ENCODE data around the gene BIRC2. TPM values are rescaled to one million over a fixed set of nuclear protein-coding genes. Genes with fewer than 3 reads are reported as not detected.
"Not testable (repeated sequence)": the region's sequence is repeated elsewhere in the genome, so short reads cannot be mapped to it uniquely, and the experiment has no call there.

BIRC2 gene
- polyA plus RNA-seq (ENCODE audit: insufficient read length), result 39.9 TPM

DNA sequence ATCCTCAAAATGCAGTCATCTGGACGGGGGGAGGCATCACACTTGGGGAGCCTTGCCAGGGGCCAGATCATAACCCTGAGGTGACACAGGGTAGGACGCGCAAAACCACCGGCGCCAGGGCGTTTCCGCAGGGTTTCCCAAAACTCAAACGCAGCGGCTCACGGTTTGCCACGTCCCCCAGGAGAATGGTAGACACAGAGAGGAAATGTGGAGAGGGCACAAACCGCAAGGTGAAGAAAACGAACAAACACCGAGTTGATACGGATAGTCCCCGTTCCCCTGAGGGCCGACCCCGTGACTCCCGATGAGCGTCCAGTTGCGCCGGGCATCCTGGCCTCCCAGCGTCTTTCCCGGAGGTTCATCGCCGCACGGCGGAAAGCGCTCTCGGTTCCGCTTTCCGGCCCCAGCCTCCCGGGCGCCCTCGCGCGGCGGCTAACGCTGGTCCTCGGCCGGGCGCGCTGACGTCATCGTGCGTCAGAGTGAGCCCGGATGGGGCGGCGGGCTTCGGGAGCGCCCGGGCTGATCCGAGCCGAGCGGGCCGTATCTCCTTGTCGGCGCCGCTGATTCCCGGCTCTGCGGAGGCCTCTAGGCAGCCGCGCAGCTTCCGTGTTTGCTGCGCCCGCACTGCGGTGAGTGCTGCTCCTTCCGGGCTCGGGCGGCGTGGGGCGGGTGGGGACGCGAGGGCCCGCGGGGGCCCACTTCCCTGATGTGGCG is at the start of gene BIRC2:
TSS of gene BIRC2 (plus strand) at position 467 of the 714 bp plus-strand sequence. CDS start 2,641 bp downstream, outside the sequence.
- DNase-seq, result peak; percentile 98

DNA sequence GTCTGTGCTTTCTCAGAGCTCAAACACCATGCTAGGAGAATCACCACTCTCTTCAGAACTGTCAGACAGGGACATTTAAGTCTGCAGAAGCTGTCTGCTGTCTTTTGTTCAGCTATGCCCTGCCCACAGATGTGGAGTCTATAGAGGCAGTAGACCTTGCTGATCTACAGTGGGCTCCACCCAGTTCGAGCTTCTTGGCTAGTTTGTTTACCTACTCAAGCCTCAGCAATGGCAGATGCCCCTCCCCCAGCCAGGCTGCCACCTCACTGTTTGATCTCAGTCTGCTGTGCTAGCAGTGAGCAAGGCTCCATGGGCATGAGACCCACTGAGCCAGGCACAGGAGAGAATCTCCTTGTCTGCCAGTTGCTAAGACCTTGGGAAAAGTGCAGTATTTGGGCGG is 46.2 kb upstream of the BIRC2 start:
- DNase-seq, result not testable (repeated sequence)

DNA sequence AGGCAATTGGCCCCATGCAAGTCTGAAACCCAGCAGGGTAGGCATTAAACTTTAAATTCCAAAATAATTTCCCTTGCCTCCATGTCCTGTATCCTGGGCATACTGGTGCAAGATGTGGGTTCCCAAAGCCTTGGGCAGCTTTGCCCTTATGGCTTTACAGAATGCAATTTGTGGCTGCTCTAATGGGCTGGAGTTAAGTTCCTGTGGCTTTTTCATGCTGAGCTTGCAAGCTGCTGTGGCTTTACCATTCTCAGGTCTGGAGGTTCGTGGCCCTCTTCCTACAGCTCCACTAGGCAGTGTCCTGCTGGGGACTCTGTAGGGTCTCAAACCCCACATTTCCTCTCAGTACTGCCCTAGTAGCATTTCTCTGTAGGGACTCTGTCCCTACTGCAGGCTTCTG is 44.8 kb upstream of the BIRC2 start:
- DNase-seq, result no peak

DNA sequence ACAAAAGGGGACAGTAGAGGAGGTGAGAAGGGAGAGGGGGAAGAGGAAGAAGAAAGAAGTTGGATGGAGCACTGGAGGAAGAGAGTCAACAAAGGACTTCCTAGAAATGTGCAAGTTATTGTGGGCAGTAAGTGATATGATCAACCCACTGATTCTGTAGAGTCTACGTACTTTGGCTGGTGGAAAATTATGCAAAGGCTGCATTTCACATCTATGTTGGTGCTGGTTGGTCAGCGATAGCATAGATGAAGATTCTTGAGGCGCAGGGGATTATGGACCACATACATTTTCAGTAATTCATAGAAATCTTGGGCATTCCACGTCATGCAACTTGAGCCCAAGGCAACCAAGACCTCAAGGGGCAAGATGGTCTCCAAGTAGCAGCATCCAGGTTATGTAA is 42.3 kb upstream of the BIRC2 start:
- DNase-seq, result no peak

DNA sequence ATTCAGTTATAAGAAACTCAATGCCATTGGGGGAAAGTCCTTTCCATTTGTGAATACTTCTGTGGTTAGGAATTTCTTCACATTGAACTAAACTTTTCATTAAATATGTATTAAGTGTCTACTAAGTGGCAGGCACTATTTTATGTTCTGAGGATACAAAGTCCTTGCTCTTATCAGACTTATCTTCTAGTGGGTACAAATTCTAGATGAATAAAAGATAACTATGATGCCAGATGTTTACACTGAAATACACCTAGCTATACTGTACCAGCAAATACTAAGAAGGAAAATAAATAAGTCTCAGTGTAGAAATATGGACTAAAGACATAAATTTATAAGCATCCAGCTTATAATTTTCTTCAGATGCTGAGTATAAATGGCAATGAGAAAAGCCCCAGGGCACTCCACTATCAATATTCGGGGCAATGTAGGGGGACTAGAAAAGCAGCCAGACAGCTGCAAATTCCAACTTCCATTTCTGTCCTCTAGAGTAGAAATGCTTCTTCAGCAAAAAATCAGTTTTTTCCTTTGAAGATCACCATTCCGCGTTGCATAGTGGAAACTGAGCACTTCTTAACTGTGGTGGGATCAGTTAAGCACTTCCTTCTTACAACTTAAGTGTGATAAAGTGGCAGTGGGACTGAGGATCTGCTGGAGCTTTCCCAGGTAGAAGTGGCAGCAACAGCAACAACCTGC is 41.5 kb upstream of the BIRC2 start:
- no peak for DNase-seq

DNA sequence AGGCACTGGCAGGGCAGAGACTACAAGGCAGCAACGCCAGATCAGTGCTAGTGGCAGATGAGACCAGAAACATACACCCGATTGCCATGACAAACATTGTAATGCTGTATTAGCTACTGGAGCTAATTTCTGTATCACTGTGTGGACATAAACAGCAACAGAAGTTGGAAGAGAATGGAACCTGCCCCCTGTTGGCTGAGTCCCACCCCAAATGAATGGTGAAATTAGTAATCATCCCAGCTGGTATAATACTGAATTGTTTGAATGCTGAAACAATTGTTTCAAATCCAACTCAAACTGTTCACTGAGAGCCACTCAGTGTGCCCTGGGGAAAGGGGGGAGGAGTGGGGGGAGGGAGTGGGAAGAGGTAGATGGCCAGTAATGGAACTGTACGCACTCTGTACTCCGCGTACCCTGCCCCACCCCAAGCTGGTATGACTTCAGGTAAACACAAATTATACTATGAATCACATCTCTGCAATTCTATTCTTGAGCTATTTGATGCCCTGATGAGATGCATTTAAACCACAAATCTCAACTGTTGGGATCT is 40.9 kb upstream of the BIRC2 start:
- DNase-seq, result no peak

DNA sequence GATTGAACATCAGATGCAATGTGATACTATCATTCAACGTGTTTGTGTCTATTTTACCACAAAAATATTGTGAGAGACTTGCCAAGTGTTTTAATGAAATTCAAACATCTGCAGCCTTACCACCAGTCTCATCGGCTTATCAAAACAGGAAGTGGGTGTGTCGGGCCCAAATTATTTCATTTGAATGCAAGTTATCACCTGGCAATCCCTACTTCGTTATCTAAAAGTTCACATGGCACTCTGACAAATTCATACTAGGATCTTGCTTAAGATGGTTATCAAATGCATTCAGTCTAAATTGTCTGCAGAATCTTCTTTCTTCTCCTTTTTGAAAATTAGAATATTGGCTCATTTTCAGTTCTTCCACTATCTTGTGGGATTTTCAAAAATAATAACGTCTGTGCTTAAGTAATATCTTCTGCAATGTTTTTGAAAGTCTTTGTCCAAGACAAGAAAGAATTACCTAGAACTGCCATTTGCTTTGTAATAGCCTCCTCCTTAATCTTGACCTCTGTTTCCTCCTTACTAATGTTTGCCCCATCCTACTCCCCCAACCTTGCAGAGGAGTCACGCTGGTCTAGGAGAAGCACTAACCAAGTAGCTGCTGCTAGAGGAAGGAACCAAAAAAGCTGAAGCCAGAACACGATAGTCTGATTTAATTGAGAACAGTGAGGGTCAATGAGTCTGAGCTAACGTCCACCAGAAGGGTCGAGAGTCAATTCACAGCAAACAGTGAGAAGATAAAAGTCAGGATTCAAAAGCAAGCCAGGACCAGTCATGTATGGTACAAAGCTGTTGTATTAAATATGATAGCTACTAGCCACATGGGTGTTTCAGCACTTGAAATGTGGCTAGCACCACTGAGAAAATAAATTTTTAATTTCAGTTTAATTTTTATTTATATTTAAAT is 39.9 kb upstream of the BIRC2 start:
- no peak for DNase-seq

DNA sequence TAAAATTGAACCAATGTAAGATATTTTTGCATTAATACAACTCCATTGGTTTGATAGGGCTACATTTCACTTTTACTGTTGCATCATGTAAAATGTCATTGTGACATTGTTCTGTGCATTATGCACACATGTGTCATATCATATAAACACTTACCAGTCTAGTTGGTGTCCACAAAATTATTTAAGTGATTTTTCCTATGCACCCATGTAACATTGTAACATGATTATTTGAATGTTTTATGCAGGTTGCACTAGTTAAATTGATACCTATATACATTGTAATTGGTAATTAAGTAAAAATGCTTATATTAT is 39.3 kb upstream of the BIRC2 start:
- no peak for DNase-seq

DNA sequence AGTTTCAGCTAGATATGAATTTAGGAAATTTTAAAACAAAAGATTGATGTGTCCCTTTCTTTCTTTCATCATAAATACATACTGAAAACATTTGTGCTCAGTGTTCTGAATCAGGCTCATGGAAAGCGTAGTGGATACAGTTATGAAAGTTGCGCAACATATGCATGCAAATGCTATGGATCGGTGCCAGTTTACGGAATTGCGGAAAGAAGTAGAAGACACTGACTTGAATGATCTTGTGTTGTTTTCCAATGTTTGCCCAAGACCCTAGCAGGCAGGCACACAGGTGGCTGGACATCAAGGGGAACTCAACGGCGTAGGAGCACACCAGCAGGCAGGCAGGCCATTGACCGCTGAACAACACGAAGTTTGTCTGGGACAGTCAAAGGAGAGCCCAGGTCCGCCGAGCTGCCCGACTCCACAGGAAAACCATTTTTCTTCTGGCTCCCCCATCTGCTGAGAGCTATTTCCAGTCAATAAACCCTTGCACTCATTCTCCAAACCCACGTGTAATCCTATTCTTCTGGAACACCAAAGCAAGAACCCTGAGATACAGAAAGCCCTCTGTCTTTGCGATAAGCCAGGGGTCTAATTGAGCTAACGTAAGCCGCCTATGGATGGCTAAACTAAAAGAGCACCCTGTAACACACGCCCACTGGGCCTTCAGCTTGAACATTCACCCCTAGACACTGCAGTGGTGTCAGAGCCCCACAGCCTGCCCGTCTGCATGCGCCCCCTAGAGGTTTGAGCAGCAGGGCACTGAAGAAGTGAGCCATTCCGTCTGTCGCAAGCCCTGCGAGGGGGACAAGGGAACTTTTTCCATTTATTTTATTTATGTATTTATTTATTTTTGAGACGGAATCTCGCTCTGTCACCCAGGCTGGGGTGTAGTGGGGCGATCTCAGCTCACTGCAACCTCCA is 37.1 kb upstream of the BIRC2 start:
- DNase-seq, result no peak

DNA sequence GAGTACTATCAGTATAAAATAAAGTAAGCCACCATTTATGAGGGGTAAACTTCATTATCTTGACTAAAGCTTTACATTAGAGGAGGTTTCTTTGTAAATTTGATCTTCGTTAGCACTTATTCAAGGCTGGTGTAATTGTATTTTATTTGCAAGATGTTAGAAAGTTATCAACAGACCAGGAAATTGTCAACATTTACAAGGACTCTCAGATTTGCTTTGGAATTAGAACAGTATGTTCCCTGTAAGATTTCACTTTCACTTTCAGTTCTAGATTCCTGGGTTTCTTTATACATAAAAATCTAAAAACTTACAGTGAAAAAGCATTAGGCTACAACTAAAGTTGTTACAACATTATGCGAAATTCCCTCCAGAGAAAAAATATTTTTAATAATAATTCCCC is 34.3 kb upstream of the BIRC2 start:
- no peak for DNase-seq

DNA sequence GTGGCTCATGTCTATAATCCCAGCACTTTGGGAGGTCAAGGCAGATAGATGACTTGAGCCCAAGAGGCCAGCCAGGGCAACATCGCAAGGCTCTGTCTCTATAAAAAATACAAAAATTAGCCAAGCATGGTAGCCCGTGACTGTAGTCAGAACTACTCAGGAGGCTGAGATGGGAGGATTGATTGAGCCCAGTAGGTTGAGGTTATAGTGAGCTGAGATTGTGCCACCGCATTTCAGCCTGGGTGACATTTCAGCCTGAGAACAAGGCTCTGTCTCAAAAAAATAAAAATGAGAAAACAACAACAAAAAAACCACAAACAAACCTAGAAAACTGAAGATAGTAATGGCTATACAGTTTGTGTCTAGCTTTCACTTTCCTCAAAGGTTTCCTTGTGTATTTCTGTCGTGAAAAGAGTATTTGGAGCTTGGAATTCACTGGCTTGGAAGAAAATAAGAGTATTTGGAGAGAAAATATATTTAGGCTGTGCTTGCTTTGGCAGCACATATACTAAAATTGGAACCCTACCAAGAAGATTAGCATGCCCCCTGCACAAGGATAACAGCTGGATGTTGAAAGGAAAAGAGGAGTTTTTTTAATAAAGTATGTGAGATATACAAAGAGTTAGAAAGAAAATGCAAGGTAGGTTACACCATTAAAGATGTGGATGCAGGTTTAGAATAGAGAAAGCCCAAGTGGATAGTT is 33.6 kb upstream of the BIRC2 start:
- no peak for DNase-seq

DNA sequence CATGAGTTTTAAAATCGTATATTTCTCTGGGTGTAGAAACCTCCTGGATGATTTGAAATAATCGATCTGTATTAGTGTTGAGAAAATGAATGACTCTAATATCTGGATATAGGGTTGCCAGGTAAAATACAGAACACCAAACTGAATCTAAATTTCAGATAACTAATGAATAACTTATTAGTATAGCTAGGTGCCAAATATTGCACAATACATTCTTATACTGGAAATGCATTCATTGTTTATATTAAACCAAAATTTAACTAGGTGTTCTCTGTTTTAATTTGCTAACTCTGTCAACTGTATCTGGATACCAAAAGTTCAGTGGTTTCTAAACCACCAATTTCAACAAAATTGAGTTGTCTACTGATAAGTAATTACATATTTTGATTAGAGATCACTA is 32.2 kb upstream of the BIRC2 start:
- no peak for DNase-seq

DNA sequence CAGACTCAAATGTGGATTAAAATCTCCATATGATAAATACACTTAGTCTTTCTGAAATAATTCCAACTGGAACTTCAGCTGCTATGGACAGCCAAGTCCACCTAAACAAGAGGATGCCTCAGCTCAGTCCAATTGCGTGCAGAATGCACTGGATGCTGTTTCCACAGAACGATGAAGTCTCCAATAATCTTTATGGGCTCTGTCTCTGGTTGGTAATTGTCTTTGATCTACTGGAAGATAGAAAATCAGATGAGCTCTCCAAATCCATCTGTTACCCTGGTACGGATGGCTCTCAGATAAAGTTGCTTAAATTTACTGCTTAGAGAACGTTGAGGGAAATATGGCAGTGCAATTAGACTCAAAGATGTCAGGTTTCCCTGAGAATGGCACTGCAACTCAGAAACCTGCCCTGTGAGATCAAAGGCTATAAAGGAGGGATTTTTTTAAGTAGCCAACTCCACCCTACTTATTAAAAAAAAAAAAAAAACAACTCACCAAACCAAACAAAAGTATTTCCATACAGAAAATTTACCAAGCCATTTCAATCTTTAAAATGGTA is 30.6 kb upstream of the BIRC2 start:
- DNase-seq, result no peak

DNA sequence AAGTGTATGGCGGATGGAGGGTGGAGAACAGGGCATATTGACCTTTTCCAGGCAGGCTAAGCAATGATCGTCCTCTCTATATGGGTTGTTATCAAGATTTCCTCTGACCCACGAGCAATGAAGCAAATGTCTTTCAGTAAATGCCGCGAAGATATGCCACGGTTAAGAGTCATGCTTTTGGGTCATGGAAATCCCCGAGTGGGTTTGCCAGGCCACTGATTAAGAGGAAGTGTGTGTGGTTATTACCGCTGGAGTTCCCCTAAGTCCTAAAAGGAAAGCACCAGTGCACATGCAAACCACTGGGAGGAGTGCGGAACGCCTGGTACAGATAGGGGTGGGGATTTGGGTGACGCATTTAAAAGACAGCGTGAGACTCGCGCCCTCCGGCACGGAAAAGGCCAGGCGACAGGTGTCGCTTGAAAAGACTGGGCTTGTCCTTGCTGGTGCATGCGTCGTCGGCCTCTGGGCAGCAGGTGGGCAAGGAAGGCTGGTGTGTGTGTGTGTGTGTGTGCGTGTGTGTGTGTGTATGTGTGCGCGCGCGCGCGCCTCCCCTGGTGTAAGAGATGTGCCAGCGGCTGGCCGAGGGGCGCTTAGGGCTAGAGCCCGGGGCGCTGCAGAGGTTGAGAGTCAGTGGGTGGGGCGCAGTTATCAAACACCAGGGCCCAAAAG is 29.8 kb upstream of the BIRC2 start, which contains the start of gene BIRC3:
TSS of gene BIRC3 (plus strand) at position 386 of the 669 bp plus-strand sequence. CDS start 7,026 bp downstream, outside the sequence.
- peak; percentile 58 for DNase-seq

DNA sequence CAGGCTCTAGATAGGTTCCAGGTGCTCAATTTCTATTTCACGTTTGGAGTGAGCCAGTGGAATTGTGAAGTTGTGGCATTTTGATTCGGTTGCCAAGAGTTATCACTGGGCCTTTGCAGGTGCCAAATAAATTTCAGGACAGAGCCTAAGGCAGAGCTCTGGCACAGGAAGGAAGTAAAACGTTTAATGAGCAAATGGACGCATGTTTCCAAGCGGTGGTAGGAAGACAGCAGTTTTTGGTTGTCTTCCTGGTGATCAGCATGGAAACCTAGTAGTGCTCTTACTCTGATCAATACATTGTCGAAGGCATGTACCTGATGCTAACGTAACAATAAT is 29.3 kb upstream of the BIRC2 start:
- no peak for DNase-seq

DNA sequence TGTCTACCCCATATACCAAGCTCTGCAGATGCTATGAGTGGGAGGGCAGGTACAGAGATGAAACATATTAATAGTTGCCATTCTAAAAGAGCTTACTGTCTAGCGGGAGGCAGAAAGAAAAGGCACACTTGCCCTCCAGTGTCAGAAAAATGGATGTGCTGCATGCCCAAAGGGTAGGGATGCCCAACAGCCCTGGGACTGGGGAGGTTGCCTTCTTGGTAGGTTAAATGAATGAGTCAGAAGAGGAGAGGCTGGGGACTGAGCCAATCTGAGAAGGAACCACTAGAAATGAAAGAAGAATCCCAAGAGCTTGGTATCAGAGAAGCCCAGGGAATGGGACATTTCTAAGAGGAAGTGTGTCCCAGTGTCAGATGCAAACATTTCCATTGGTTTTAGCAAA is 28.5 kb upstream of the BIRC2 start:
- no peak for DNase-seq

DNA sequence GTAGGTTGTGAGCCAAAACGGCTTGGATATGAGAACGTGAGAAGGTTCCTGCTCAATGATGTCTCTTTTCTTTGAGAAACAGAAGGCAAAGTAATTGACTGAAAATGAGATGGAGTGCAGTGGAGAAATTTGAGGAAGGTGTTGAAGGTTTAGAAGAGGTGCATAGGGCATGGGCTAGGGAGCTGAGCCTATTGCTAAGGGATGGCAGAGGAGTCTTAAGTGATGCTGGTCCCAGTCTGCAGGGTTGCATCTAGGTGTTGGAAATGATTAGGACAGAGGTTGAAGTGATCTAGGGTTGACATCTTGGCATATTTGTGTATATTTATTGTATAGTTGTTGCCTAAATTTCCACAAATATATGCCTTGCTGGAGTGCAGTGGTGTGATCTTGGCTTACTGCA is 27.5 kb upstream of the BIRC2 start:
- no peak for DNase-seq

DNA sequence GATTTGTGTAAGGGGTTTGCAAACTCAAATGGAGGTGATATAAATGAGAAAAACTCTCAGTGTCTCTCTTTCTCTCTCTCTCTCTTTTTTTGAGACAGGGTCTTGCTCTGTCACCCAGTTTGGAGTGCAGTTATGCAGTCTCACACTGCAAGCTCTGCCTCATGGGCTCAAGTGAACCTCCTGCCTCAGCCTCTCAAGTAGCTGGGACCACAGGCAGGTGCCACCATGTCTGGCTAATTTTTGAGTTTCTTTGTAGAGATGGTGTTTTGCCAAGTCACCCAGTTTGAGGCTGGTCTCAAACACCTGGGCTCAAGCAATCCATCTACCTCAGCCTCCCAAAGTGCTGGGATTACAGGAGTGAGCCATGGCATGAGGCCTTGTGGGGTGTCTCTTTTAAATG is 26.8 kb upstream of the BIRC2 start:
- no peak for DNase-seq

DNA sequence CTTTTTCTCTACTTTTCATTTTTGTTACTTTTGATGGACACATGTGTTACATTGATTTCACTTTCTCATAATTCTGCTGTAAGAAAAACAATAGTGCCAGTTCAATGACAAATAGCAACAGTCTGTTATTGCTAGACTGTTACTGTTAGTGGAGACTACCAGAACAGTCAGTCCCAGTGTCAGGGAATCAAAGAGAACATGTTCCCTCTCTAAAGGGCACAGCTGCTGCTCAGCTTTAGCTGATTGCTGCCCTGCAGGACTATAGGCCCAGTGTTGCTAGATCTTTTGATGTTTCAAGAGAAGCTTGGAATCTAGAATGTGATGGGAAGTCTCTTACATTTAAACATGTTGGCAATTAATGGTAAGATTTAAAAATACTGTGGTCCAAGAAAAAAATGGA is 26.3 kb upstream of the BIRC2 start:
- DNase-seq, result no peak

DNA sequence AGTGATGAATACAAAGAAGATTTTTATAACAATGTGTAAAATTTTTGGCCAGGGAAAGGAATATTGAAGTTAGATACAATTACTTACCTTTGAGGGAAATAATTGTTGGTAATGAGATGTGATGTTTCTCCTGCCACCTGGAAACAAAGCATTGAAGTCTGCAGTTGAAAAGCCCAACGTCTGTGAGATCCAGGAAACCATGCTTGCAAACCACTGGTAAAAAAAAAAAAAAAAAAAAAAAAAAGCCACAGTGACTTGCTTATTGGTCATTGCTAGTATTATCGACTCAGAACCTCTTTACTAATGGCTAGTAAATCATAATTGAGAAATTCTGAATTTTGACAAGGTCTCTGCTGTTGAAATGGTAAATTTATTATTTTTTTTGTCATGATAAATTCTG is 24.5 kb upstream of the BIRC2 start:
- DNase-seq, result no peak

All from hindlimb muscle (tissue), 1 donor.